ENCODE results near the gene S100A14. TPM values are rescaled to one million over a fixed set of nuclear protein-coding genes. Genes with fewer than 3 reads are reported as not detected.

The S100A14 gene
- polyA plus RNA-seq, 2 of the 4 experiments (the other 2 are of a cell fraction): 0.21 TPM

GRCh38 chr1:153651771-153652170 lies 35.6 kb upstream of the S100A14 start:
- DNase-seq (ENCODE audit: low read depth in 1 of 2, low spot score in 1 of 2) (no peak), ATAC-seq (no peak), FAIRE-seq (no peak)
- ChIA-PET CTCF (interaction anchor here (0.5 to 2.9 kb wide), 13 partner anchors 10 to 142 kb away, joined by 3 to 13 read pairs (median 4); no protein-coding TSS in a partner anchor), POLR2A (interaction anchor here (1.4 kb wide), 1 partner anchor 18 kb away, joined by 6 read pairs; the partner anchor contains the start of gene CHTOP)
- Histone ChIP-seq H3K27ac (no peak overlapping the region), H3K4me2 (no peak overlapping the region), H3K4me3 (no peak overlapping the region), H3K9me3 (no peaks in the 10 kb centered on the region), H3K4me1 (peaks cover 6% of the 10 kb centered on the region; the same call in 1 of the 3 replicates)
- WGBS (ENCODE audit: missing lambda C conversion rate): 50% methylated on average over 1 of the region's 1 CpG
- TF ChIP-seq EHMT2 (IDR thresholded peaks at IDR 0.05; ENCODE audit: low read depth) (no peak), MAFK (IDR thresholded peaks at IDR 0.05; ENCODE audit: partially characterized antibody) (no peak), TP53 (CRISPR knock-in tag; IDR thresholded peaks at IDR 0.05) (no peak), EHF (CRISPR knock-in tag; IDR thresholded peaks at IDR 0.05) (no peak), HDAC2 (IDR thresholded peaks at IDR 0.05) (no peak), FOSL2 (IDR thresholded peaks at IDR 0.05) (no peak), FOSL2 (CRISPR knock-in tag; IDR thresholded peaks at IDR 0.05) (no peak), TFCP2L1 (CRISPR knock-in tag; IDR thresholded peaks at IDR 0.05) (no peak), ZFP36 (IDR thresholded peaks at IDR 0.05; ENCODE audit: borderline replicate concordance, partially characterized antibody) (no peak), USF2 (IDR thresholded peaks at IDR 0.05) (no peak), PBX3 (IDR thresholded peaks at IDR 0.05) (no peak), SMC3 (IDR thresholded peaks at IDR 0.05) (no peak), CEBPB (IDR thresholded peaks at IDR 0.05) (no peak), ATOH8 (CRISPR knock-in tag; IDR thresholded peaks at IDR 0.05; ENCODE audit: low read depth) (no peak), RNF2 (IDR thresholded peaks at IDR 0.05; ENCODE audit: borderline replicate concordance, low read depth) (no peak), BCL3 (IDR thresholded peaks at IDR 0.05) (no peak), PHF8 (IDR thresholded peaks at IDR 0.05; ENCODE audit: borderline replicate concordance, low read depth) (no peak), JUNB (IDR thresholded peaks at IDR 0.05) (no peak), MAZ (IDR thresholded peaks at IDR 0.05; ENCODE audit: borderline replicate concordance, low read depth, low read length) (no peak), CTCF (IDR thresholded peaks at IDR 0.05) (no peak)

- TF ChIP-seq RNF2 (IDR thresholded peaks at IDR 0.05; ENCODE audit: borderline replicate concordance, low read depth): no peak
- no peak for TF ChIP-seq RCOR1 (IDR thresholded peaks at IDR 0.05; ENCODE audit: low read depth, low read length)
- WGBS (ENCODE audit: missing lambda C conversion rate): 55% methylated on average over 2 of the region's 2 CpGs
- FAIRE-seq (no peak), ATAC-seq (peak; percentile 47 to 53), DNase-seq (ENCODE audit: low read depth in 1 of 2, low spot score in 1 of 2) (no peak)
- POLR2A ChIA-PET: interaction anchor here (0.6 kb wide), 1 partner anchor 16 kb away, joined by 3 read pairs; the partner anchor contains the start of gene CHTOP
- H3K9me3 ChIP-seq: no peaks in the 10 kb centered on the region
- CTCF ChIA-PET: interaction anchor here (0.9 to 6.3 kb wide), 10 partner anchors 8 to 140 kb away, joined by 3 to 35 read pairs (median 5); partner anchors contain the start of genes NPR1 and SNAPIN
- peaks cover 6% of the 10 kb centered on the region; the same call in 1 of the 3 replicates for H3K4me1 ChIP-seq
- no peak overlapping the region for H3K27ac ChIP-seq
- H3K4me3 ChIP-seq: no peak overlapping the region
- H3K4me2 ChIP-seq: no peak overlapping the region
Observed at GRCh38 chr1:153649863-153650235, 33.7 kb upstream of the S100A14 start.

All from A549 (cell line).